GM21723 (cell line): ENCODE measurements around the gene SH2D3A.
A peak's percentile ranks its signal among the peaks of the same experiment; 100 is the strongest.
"Not testable (repeated sequence)": the region's sequence is repeated elsewhere in the genome, so short reads cannot be mapped to it uniquely, and the experiment has no call there.

Experiments
- ATAC-seq: cut with Tn5 transposase; IDR thresholded peaks from one replicate; pipeline ENCODE4 v1.9.1; 2021; ENCODE audit warnings: mild to moderate bottlenecking, moderate library complexity; ENCODE audit not compliant: unreplicated experiment

Gene SH2D3A

DNA sequence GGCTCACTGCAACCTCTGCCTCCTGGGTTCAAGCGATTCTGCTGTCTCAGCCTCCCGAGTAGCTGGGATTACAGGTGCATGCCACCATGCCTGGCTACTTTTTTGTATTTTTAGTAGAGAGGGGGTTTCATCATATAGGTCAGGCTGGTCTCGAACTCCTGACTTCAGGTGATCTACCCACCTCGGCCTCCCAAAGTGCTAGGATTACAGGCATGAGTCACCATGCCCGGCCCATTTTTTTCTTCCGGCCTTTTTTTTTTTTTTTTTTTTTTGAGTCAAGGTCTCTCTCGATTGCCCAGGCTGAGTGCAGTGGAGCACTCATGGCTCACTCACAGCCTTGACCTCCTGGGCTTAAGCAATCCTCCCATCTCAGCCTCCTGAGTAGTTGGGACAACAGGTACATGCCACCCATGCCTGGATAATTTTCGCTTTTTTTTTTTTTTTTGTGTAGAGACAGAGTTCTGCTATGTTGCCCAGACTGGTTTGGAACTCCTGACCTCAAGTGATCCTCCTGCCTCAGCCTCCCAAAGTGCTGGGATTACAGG, 4.9 kb downstream of the SH2D3A start:
- not testable (repeated sequence) for ATAC-seq

DNA sequence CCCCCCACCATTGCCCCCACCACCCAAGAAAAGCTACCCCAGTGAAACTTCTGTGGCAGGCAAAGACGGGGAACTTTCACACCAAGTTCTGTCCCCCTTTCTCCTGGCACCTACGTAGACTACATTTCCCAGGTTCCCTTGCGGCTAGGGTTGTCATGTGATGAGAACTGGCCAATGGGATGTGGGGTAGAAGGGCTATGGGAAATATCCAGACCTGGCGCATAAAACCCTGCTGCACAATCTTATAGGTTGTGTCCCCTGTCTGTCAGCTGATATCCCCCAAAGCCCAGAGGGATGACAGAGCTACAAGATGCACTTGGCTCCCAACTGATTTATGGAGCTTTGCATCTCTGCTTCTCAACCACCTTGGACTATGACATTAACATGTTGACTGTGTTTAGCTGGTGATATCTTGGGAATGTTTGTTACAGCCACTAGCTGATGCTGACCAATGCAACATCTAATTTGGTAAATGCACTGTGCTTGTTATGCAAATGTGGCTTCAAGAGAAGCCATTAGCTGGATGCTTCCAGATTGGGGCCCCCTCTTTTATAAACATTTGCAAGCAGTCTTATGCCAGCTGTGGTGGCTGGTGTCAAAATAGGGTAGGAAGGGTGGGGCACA, 6.1 kb downstream of the SH2D3A start:
- no peak for ATAC-seq

DNA sequence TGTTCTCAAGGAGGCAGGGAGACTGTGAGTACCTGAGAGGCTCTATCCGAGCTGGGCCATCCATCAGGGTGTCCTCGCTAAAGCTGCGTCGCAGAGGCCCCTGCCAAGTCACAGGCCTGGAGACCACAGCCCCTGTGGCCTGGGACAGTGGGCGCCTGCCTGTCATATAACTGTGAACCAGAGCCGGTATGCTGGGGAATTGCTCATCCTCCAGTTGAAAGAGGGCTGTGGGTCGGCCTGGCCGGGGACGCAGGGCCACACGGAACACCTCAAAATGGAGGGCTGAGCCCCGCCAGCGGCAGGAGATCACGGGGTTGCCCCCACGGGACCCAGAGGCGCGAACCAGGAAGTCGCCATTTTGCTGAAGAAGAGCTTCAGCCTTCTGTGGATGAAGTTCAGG, 6.6 kb downstream of the SH2D3A start:
- no peak for ATAC-seq

DNA sequence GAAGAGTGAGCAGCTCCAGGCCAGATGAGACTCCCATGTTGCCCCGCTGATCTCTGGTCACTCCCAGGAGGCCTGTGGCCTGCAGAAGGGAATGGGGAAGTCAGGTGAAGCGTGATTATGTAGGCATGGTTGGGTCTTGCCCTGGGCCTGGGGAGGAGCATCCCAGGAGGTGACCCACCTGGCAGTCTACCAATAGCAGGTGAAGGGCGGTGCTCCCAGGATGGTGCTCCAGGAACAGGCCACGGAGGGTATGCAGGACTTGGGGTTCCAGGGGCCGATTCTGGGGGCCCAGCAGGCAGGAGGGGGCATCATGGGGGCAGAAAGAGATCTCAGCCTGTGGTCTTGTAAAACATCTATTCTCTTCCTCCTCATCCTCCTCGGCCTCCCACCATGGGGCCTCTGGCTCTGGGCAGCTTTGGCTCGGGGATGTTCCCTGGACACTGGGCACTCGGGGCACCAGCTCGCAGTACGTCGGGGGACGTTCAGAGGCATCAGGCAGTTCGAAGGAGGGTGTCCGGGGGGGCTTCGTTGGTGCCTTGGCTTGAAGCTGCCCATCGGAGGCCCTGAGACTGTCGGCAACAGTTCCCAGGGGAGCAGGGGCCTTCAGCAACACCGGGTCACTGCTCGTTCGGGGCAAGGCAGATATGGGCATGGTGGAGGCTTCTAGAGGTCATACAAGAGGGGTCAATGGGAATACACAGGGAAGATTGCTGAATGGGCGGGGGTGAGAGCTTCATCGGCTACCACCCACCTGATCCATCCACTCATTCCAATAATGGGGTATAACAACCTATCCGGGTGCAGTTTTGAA, 12.4 kb downstream of the SH2D3A start:
- ATAC-seq, result no peak

DNA sequence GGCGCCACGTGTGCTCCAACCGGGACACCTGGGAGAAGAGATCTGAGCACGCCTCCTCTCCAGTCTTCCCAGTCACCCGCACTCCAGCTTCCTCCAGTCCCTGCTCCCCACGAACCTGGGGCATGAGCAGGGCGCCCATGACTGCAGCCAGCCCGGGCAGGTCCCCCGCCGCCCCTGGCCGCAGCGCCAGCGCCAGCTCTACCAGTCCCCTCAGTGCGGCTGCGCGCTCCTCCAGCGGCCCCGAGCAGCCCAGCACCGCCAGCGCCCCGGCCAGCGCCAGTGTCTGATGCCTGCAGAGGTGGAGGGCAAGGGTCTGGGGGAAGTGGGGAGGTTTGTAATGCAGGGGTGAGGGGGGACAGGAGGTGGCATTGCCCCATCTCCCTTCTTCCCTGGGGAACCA, 13.1 kb downstream of the SH2D3A start:
- no peak for ATAC-seq

DNA sequence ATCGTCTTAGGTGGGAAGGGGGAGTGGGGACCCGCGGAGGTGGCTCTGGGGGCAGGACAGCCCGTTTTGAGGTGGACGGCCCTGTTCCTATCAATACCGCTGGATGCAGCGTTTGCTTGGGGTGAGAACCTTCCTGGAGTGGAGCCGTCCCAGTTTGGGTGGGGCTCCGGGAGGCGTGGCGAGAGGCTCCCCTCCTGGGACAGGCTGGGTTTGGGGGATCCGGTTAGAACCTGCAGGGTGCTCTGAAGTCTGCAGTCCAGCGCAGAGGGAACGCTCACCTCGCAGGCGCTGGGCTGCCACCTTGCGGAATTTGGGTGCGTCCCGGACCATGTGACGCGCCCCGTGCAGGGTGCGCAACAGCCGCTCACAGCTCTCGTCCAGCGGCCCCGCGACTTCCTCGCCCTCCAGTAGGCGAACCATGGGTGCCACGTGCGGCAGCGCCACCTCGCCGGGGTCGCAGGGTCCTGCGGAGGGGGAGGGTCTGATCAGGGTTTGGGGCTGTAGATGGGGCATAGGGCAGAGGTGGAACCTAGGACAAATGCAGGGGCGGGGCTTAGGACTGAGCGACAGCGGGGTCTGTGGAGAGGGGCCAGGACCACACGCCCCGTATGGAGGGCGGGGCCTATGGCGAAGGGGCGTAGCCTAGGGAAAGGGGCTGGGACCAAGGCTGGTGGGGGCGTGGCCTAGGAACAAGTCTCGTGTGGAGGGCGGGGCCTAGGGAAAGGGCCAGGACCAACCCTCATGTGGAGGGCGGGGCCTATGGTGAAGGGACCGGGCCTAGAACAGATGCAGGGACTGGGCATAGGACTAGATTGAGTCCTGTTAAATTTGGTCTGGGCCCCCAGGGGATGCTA, 13.8 kb downstream of the SH2D3A start:
- ATAC-seq, result peak; percentile 76

DNA sequence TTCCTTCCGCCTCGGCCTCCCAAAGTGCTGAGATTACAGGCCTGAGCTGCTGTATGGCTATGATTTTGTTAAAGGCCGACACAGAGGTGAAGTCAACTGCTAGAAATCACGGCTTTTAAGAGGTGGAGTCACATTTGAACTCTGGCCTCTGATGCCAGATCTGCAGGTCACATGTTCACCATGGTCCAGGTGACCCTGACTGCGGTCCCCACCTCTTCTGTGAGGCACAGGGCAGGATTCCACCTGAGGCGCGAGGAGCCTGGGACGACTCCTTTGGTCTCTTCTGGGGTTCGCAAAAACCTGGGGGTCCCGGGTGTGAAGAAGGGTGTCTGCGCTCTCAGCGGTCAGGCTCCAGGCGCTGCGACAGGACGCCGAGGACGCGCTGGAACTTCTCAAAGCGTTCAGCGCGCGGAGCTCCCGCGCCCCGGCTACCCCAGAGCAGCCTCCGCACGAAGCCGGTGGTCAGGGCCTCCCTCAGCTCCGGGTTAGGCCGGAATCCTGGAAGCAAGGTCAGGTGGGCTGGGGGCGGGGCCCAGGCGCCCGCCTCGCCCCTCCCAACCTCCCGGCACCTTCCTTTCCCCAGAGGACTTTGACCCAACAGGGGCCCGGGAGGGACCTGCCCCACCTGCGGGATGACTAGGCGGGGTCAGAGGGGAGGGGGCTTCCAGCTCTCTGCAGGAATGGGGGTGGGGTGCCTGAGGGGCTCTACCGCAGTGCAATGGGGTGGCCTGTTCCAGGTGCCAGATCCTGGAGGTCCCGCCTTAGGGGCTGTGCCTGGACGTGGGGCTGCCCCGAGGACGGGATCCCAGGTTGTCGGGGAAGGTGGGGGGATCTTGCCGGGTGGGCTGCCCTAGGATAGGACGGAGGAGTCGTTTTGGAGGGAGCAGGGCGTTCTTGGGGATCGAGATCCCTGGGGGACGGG, 14.7 kb downstream of the SH2D3A start:
- ATAC-seq, result no peak

DNA sequence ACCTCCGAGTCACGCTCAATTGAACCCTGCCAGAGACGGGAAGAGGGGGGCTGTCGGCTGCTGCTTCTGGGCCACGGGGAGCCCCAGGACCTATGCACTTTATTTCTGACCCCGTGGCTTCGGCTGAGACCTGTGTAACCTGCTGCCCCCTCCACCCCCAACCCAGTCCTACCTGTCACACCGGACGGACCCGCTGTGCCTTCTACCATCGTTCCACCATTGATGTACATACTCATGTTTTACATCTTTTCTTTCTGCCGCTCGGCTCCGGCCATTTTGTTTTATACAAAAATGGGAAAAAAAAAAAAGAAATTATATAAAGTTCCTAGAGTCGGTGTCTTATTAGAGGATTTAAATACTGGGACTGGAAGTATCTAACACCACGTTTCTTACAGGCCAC, 16.0 kb downstream of the SH2D3A start:
- no peak for ATAC-seq

DNA sequence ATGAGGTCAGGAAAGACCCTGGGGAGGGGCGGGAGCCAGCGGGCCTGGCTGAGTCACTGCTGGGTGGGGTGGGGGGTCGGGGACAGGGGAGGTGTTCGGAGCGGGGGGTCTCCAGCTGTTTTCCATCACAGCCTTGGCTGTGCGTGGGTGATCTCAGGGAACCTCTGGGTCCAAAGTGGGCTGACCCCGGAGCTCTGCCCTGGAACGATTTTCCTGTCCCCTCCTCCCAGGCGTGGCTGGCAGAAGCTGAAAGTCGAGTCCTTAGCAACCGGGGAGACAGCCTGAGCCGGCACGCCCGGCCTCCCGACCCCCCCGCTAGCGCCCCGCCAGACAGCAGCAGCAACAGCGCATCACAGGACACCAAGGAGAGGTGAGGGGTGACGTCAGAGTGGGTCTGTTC, 17.2 kb downstream of the SH2D3A start:
- ATAC-seq, result no peak

DNA sequence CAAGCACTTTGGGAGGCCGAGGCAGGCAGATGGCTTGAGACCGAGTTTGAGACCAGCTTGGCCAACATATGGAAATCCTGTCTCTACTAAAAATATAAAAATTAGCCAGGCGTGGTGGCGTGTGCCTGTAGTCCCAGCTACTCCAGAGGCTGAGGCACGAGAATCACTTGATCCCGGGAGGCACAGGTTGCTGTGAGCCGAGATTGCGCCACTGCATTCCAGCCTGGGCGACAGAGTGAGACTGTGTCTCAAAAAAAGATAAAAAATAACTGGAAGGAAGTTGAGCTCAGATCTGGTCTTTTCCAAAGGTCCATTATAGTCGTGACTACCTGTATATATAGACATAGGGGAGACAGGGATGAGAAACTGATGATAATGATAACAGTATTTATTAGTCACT, 18.7 kb downstream of the SH2D3A start:
- ATAC-seq, result not testable (repeated sequence)

DNA sequence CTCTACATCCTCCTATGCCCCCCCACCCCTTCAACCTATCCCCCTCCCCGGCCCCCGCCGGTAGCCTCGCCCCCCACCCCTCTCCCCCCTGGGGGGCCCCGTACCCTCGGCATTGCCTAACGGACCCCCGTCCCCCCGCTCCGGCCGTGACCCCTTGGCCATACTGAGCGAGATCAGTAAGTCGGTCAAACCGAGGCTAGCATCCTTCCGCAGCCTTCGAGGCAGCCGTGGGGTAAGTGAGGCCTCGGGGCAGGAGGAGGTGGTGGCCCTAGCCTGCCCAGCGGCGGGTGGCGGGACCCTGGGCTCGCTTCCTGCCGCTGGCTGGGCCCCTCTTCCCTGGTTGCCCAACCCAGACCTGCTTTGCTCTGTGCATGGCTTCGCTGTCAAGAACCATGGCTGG, 21.3 kb downstream of the SH2D3A start:
- ATAC-seq, result no peak

DNA sequence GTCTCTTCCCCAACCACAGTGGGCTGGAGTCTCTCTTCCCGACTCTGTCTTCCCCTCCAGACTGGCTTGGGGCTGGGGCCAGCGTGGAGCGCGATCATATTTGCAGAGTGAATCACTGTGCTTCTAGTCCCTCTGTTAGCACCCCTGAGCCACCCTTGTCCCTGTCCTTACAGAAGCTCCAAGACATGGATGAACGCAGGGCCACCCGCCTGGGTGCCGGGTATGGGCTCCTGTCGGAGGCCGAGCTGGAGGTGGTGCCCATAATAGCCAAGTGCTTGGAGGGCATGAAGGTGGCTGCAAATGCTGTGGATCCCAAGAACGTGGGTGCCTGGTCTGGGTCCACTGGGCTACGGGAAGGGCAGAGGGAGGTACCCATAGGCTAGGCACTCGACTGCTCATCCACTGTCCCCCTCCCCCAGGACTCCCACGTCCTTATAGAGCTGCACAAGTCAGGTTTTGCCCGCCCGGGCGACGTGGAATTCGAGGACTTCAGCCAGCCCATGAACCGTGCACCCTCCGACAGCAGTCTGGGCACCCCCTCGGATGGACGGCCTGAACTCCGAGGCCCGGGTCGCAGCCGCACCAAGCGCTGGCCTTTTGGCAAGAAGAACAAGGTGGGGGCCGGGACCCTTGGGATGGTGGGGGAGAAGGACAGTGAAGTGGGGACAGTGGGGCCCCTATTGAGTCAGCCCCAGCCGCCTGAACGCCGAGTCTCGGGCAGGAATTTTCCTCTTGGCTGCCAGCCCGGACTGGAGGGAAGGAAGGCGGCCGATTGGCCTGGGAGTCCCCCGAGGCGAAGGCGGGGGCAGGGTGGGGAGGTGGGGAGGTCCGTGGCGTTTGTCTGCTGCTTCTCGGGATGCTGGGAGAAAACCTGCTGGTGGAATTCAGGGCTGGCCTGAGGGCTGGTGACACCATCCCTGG, 22.6 kb downstream of the SH2D3A start:
- ATAC-seq, result no peak

DNA sequence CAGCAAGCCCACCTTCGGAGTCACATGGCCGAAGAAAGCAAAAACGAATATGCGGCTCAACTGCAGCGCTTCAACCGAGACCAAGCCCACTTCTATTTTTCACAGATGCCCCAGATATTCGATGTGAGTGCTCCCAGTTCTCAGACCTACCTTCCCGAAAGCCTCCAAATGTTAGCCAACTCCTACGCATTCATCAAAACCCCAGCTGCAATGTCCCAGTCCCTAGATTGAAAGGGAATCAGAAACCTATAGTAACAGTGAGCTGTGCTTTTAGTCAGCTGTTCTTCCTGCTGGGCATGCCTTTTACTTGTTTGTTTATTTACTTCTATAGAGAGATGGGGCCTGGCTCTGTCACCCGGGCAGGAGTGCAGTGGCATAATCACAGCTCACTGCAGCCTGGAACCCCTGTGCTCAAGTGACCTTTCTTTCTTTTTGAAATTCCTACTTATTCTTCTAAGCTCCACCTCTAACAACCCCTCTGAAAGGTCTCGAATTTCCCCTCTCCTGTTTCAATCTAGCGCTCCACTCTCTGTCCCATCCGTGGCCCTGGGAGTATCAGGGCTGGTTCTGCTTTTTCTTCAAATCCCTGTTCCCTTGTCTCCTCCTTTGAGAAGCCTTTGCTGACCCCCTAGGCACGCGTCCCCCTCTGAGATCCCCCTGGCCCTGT, 23.4 kb downstream of the SH2D3A start:
- ATAC-seq, result no peak

DNA sequence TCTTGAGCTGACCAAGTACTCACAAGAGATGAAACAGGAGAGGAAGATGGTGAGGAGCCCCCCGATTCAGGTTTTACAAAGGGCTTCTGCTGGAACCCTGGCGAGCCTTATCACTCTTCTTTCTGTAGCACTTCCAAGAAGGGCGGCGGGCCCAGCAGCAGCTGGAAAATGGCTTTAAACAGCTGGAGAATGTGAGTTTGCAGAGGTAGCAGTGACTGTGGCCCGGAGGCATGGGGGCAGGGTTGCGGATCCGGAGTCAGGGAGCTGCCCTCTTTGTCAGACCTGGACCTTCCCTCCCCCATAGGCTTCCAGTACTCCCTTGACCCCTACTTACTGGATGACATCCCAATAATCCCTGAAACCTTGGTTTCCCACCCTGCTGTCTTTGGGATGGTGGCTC, 24.2 kb downstream of the SH2D3A start:
- no peak for ATAC-seq

DNA sequence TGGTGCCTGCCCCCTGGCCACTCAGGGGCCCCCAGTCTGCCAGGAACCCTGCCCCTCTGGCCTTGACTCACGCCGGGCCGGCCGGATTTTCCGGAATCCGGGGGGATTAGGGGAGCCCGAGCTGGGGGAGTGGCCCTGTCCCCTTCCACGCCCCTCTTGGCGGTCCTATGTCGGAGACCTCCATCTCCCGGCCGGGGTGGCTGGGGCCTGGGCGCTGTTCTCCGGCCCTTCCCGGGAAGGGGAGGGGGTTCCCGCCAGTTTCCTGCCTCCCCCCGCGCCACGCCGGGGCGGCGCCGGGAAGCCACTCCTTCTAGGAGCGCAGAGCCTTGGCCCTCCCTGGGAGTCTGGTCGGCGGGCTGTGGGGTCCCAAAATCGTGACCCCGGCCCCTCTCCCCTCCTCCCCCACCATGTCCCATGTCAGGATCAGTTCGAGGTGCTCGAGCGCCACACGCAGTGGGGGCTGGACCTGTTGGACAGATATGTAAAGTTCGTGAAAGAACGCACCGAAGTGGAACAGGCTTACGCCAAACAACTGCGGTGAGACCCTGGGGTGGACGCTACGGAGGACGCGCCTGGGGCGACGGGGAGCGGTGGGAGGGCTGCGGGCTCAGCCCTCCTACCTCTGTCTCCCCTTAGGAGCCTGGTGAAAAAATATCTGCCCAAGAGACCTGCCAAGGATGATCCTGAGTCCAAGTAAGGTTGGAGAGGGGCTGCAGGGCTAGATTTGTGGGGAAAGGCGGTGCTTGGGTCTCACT, 26.5 kb downstream of the SH2D3A start:
- ATAC-seq, result no peak

DNA sequence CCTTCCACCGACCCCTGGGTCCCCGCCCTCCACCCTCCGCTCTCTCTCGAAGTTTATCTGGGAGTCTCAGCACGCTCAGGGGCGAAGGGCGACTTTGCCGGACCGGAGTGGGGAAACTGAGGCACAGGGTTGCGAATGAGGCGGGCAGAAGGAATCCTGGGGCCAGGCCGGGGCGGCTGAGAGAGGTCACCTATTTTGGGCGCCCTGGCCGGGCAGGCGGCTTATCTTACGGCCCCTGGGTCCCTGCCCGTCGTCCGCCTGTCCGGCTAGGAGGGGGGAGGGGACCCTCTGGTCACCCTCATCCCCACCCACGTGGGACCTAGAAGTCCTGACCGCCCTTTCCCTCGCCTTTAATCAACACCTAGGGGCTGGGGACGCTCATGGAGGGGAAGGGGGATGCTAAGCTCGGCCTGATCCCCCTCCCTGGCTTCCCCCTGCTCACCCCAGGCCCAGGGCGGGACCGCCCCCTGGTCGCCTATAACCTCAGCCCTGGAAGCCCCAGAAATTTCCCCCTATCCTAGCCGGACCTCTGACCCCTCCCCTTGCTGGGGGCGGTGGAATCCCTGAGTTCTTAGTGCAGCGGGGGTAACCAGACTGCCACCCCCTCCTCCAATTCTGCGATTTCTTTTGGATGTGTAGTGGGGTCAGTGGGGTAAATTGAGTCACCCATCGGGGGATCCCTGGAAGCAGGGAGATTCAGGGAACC, 27.2 kb downstream of the SH2D3A start:
- no peak for ATAC-seq

DNA sequence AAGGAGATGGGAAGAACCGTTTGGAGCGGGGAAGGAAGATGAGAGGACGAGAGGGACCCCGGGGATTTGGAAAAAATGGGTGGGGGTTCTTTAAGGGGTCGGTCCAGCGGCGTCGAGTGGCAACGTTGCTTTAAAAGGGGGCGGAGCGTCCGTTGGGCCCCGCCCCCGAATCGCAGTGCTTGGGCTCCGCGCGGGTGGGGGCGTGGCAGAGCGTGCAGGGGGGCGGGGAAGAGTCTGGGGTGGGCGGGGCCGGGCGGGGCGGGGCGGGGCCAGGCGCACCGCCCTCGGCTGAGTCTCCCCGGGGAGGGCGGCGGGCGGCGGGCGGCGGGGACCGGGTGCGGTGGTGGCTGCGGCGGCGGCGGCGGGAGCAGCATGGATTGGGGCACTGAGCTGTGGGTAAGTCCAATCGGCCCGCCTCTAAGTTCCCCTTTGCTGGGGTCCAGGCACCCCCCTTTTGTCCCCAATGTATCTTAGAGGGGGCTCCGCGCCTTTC, 27.8 kb downstream of the SH2D3A start, which contains the start of gene TRIP10:
Gene TRIP10, plus strand, starts transcription at position 291 of the 493 bp plus-strand sequence. Its CDS starts 82 bp downstream, at position 373.
- ATAC-seq, result no peak
